Uterus (tissue), 4 donors: ENCODE data around the gene DDAH2. TPM values are rescaled to one million over a fixed set of nuclear protein-coding genes. Genes with fewer than 3 reads are reported as not detected.

Source experiments
- DNase-seq, 2 donors: peaks; one replicate each; pipeline ENCODE4 v3.0.0-alpha.2; 2019 to 2020
- H3K27ac ChIP-seq, 2 donors: fragments of 200-600 bp; sonication (generic); 1 replicate in 1 of 2; 2 replicates in 1 of 2; pipeline ENCODE4 v1.5.1; 2016 to 2018
- H3K27me3 ChIP-seq, 2 donors: fragments of 200-600 bp; sonication (generic); one replicate each; pipeline ENCODE4 v1.5.1; 2018 to 2019; ENCODE audit warnings: control low read depth in 1 of 2
- H3K36me3 ChIP-seq, 2 donors: fragments of 200-600 bp; sonication (generic); one replicate each; pipeline ENCODE4 v1.5.1; 2019; ENCODE audit warnings: control low read depth in 1 of 2
- H3K4me1 ChIP-seq, 2 donors: fragments of 200-600 bp; sonication (generic); one replicate each; pipeline ENCODE4 v1.5.1; 2018 to 2019; ENCODE audit warnings: control low read depth in 1 of 2
- H3K4me3 ChIP-seq, 2 donors: fragments of 200-600 bp; sonication (generic); 1 replicate in 1 of 2; 2 replicates in 1 of 2; pipeline ENCODE4 v1.5.1; 2018 to 2019; ENCODE audit warnings: mild to moderate bottlenecking in 1 of 2
- H3K9me3 ChIP-seq, 2 donors: fragments of 200-600 bp; sonication (generic); one replicate each; pipeline ENCODE4 v1.5.1; 2019; ENCODE audit warnings: control low read depth in 1 of 2
- POLR2A ChIP-seq, 2 donors: fragments of 450-650 bp; IDR thresholded peaks; one replicate each; pipeline ENCODE4 v1.6.1; 2016; ENCODE audit warnings: antibody characterized with exemption in 2 of 2, mild to moderate bottlenecking in 1 of 2, moderate library complexity in 1 of 2
- intact Hi-C: fragments of 100-400 bp; cut with DNase I; formaldehyde crosslinking; loops from one replicate; pipeline ENCODE4 v1.15.1; 2023; ENCODE audit warnings: low total_unique reads
- total RNA-seq, 4 donors: library from RNA; depleted of rRNA in 3 of 4; stranded (reverse); fragments of >200 nt in 3 of 4; gene quantifications; one replicate each; pipeline versions ENCODE4 v1.1.0 to v1.2.4, GENCODE V29; 2014 to 2023
- TF ChIP-seq, protein P1 (sequence below), 4 experiments: fragments of 200-600 bp in 2 of 4; fragments of 450-650 bp in 2 of 4; sonication (generic) in 2 of 4; IDR thresholded peaks; one replicate each; pipeline ENCODE4 v1.5.1; 2016 to 2019; ENCODE audit warnings: antibody characterized with exemption in 4 of 4, mild to moderate bottlenecking in 2 of 4, moderate library complexity in 1 of 4
- donor health status: DM: yes; HTN: yes; CAD: no.

The DDAH2 gene
- total RNA-seq, 4 donors from 2014 or later = 97.6 to 240 (median 158) TPM

- no peak for TF ChIP-seq POLR2A (IDR thresholded peaks at IDR 0.05)
- TF ChIP-seq, protein P1, sequence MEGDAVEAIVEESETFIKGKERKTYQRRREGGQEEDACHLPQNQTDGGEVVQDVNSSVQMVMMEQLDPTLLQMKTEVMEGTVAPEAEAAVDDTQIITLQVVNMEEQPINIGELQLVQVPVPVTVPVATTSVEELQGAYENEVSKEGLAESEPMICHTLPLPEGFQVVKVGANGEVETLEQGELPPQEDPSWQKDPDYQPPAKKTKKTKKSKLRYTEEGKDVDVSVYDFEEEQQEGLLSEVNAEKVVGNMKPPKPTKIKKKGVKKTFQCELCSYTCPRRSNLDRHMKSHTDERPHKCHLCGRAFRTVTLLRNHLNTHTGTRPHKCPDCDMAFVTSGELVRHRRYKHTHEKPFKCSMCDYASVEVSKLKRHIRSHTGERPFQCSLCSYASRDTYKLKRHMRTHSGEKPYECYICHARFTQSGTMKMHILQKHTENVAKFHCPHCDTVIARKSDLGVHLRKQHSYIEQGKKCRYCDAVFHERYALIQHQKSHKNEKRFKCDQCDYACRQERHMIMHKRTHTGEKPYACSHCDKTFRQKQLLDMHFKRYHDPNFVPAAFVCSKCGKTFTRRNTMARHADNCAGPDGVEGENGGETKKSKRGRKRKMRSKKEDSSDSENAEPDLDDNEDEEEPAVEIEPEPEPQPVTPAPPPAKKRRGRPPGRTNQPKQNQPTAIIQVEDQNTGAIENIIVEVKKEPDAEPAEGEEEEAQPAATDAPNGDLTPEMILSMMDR (IDR thresholded peaks at IDR 0.05) = no peak
- H3K27ac ChIP-seq = no peak within 1 kb of the TSS
- no peaks in the 10 kb centered on the region for H3K27me3 ChIP-seq
- H3K9me3 ChIP-seq = no peaks in the 10 kb centered on the region
- no peaks in the 10 kb centered on the region for H3K36me3 ChIP-seq
- H3K4me3 ChIP-seq = no peak within 1 kb of the TSS
- no peak for DNase-seq
- intact Hi-C loops = no loop called here
- H3K4me1 ChIP-seq = no peaks in the 10 kb centered on the region
These were observed 7.6 kb downstream of the DDAH2 start, which contains the start of gene LY6G6C for GRCh38 chr6:31721351-31722020. LY6G6C (minus strand) TSS chr6:31721746; CDS start chr6:31721679, 67 bp downstream.

- Histone ChIP-seq H3K9me3 (no peaks in the 10 kb centered on the region), H3K4me3 (no peak overlapping the region), H3K27ac (no peak overlapping the region), H3K36me3 (no peaks in the 10 kb centered on the region), H3K4me1 (no peaks in the 10 kb centered on the region), H3K27me3 (no peaks in the 10 kb centered on the region)
- no peak for DNase-seq
- TF ChIP-seq, protein P1 (IDR thresholded peaks at IDR 0.05) = no peak
- no peak for TF ChIP-seq POLR2A (IDR thresholded peaks at IDR 0.05)
- intact Hi-C loops = no loop called here
These were observed 8.8 kb downstream of the DDAH2 start for GRCh38 chr6:31720196-31720770.

GRCh38 chr6:31719001-31719400, 10.1 kb downstream of the DDAH2 start:
- Histone ChIP-seq H3K9me3 (no peaks in the 10 kb centered on the region), H3K4me3 (no peak overlapping the region), H3K27me3 (no peaks in the 10 kb centered on the region), H3K27ac (no peak overlapping the region), H3K4me1 (no peaks in the 10 kb centered on the region), H3K36me3 (no peaks in the 10 kb centered on the region)
- TF ChIP-seq, protein P1 (IDR thresholded peaks at IDR 0.05) = no peak
- no peak for TF ChIP-seq POLR2A (IDR thresholded peaks at IDR 0.05)
- intact Hi-C loops = no loop called here
- no peak for DNase-seq

DNA sequence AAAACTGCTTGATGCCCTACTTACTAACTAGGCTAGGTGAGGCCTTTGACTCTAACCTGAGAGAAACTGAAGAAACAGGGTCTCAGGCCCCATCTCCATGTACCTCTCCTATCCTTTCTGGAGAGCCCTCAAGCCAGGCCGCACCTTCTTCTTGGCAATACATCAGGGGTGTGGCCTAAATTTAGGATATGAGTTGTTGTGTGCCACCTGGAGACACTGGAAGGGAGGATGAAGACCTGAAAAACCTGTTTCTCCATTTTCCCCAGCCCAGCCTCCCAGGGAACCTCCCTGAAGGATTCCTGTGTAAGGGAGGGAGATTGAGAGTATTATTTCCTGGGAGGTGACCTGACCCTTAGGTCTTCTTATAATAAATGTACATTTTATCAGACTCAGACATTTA, 10.8 kb downstream of the DDAH2 start:
- TF ChIP-seq, protein P1 (IDR thresholded peaks at IDR 0.05) = no peak
- TF ChIP-seq POLR2A (IDR thresholded peaks at IDR 0.05) = no peak
- Histone ChIP-seq H3K4me1 (no peaks in the 10 kb centered on the region), H3K27me3 (no peaks in the 10 kb centered on the region), H3K4me3 (no peak overlapping the region), H3K36me3 (no peaks in the 10 kb centered on the region), H3K9me3 (no peaks in the 10 kb centered on the region), H3K27ac (no peak overlapping the region)
- intact Hi-C loops = no loop called here
- DNase-seq = no peak

DNA sequence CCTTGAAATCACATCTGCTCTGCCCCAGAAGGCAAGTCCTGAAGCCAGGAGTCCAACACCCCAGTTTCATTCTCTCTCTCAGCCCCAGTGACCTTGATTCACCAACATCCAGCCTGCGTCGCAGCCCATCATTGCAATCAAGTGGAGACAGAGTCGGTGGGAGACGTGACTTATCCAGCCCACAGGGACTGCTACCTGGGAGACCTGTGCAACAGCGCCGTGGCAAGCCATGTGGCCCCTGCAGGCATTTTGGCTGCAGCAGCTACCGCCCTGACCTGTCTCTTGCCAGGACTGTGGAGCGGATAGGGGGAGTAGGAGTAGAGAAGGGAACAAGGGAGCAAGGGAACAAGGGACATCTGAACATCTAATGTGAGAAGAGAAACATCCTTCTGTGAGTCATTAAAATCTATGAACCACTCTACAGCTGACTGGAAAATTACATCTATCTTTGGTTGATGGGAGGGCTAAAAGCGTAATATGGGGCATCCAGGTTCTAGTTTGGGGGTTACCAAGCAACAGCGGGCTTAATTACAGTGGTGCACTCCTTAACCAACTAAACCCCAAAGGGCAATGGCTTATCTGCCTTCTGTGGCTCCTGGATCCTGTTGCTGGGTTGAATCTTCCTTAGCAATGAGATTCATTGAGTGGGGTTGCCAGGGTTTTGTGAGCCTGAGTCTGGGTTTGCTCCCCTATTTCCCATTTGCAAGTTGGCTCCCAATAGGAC, 11.4 kb downstream of the DDAH2 start:
- no peak for DNase-seq
- H3K9me3 ChIP-seq = no peaks in the 10 kb centered on the region
- H3K36me3 ChIP-seq = no peaks in the 10 kb centered on the region
- H3K27me3 ChIP-seq = no peaks in the 10 kb centered on the region
- intact Hi-C loops = no loop called here
- no peaks in the 10 kb centered on the region for H3K4me1 ChIP-seq
- no peak overlapping the region for H3K4me3 ChIP-seq
- H3K27ac ChIP-seq = no peak overlapping the region
- TF ChIP-seq, protein P1 (IDR thresholded peaks at IDR 0.05) = no peak
- no peak for TF ChIP-seq POLR2A (IDR thresholded peaks at IDR 0.05)
